Keratinocyte (primary cell): Measurements from ENCODE around the gene STK26. TPM values are rescaled to one million over a fixed set of nuclear protein-coding genes. Genes with fewer than 3 reads are reported as not detected.

ENCODE experiments used
- DNase-seq: peaks from one replicate; pipeline ENCODE4 v3.0.0-alpha.2; 2011; ENCODE audit warnings: low read depth, missing footprints, low spot score
- FAIRE-seq: peaks from 2 replicates; lab custom pipeline; 2011; peaks lifted over from hg19 to GRCh38; lab: Jason Lieb, UNC
- H2AFZ ChIP-seq: 2 replicates; pipeline ENCODE4 v1.6.0; 2012; ENCODE audit warnings: low read length, control low read depth, inconsistent platforms; ENCODE audit not compliant: control insufficient read depth
- H3K27ac ChIP-seq: 2 replicates; pipeline ENCODE4 v1.5.1; 2011; ENCODE audit warnings: low read length; ENCODE audit not compliant: control insufficient read depth, insufficient read depth
- H3K27me3 ChIP-seq: 3 replicates; pipeline ENCODE4 v1.6.0; 2011; ENCODE audit warnings: low read length; ENCODE audit not compliant: control insufficient read depth, insufficient read depth; ENCODE audit errors: extremely low read depth
- H3K36me3 ChIP-seq, 2 experiments: 2 replicates in 1 of 2; 3 replicates in 1 of 2; pipeline ENCODE4 v1.5.1; 2011; ENCODE audit warnings: low read length in 2 of 2, mild to moderate bottlenecking in 1 of 2; ENCODE audit not compliant: control insufficient read depth in 2 of 2, insufficient read depth in 2 of 2; ENCODE audit errors: extremely low read depth in 1 of 2
- H3K4me1 ChIP-seq: 3 replicates; pipeline ENCODE4 v1.5.1; 2011; ENCODE audit warnings: low read length; ENCODE audit not compliant: control insufficient read depth, insufficient read depth; ENCODE audit errors: extremely low read depth
- H3K4me2 ChIP-seq: 3 replicates; pipeline ENCODE4 v1.6.0; 2011; ENCODE audit warnings: low read depth, low read length; ENCODE audit not compliant: control insufficient read depth, insufficient read depth; ENCODE audit errors: extremely low read depth
- H3K4me3 ChIP-seq, 3 experiments: fragments of 200-600 bp in 1 of 3; sonication (generic) in 1 of 3; 2 replicates in 2 of 3; 3 replicates in 1 of 3; pipeline ENCODE4 v1.5.1; 2011 to 2016; ENCODE audit warnings: low read length in 3 of 3, mild to moderate bottlenecking in 3 of 3, control low read depth in 2 of 3, inconsistent platforms in 1 of 3, low read depth in 1 of 3, mixed read lengths in 1 of 3, mixed run types in 1 of 3, moderate library complexity in 1 of 3; ENCODE audit not compliant: control insufficient read depth in 2 of 3, insufficient read depth in 2 of 3; ENCODE audit errors: extremely low read depth in 1 of 3
- H3K79me2 ChIP-seq: 2 replicates; pipeline ENCODE4 v1.6.0; 2012; ENCODE audit warnings: low read length; ENCODE audit not compliant: control insufficient read depth, insufficient read depth
- H3K9ac ChIP-seq: 3 replicates; pipeline ENCODE4 v1.6.0; 2011; ENCODE audit warnings: low read length; ENCODE audit not compliant: control insufficient read depth, insufficient read depth; ENCODE audit errors: extremely low read depth
- H3K9me1 ChIP-seq: 3 replicates; pipeline ENCODE4 v1.6.0; 2011; ENCODE audit warnings: low read length; ENCODE audit not compliant: control insufficient read depth, insufficient read depth; ENCODE audit errors: extremely low read depth
- H3K9me3 ChIP-seq: 2 replicates; pipeline ENCODE4 v1.5.1; 2012; ENCODE audit warnings: low read depth, low read length; ENCODE audit not compliant: control insufficient read depth
- H4K20me1 ChIP-seq: 3 replicates; pipeline ENCODE4 v1.6.0; 2011; ENCODE audit warnings: low read length; ENCODE audit not compliant: control insufficient read depth, insufficient read depth; ENCODE audit errors: extremely low read depth
- EZH2 ChIP-seq: IDR thresholded peaks from one replicate; pipeline ENCODE4 v1.6.1; 2012; ENCODE audit warnings: inconsistent platforms, mild to moderate bottlenecking, low read length, moderate library complexity
- dilution Hi-C: fragments of 300-500 bp; cut with MboI; formaldehyde crosslinking; loops from one replicate; pipeline ENCODE4 v1.7.0; 2020; ENCODE audit warnings: low sequenced_read_pairs; ENCODE audit not compliant: extremely low pct_ligation_motif_present
- polyA plus RNA-seq, 5 experiments: library from polyadenylated mRNA; depleted of rRNA in 3 of 5; stranded (reverse) in 3 of 5; stranded (forward) in 1 of 5; unstranded in 1 of 5; fragments of >200 nt; gene quantifications; 1 replicate in 1 of 5; 2 replicates in 3 of 5; 3 replicates in 1 of 5; pipeline versions ENCODE4 v1.2.1 to v1.2.3, GENCODE V29; 2011 to 2012; ENCODE audit warnings: missing spikeins in 2 of 5, low read depth in 1 of 5, low replicate concordance in 1 of 5
- TF ChIP-seq, protein P1 (sequence below), 3 experiments: IDR thresholded peaks in 1 of 3; conservative IDR thresholded peaks in 1 of 3; optimal IDR thresholded peaks in 1 of 3; 2 replicates in 2 of 3; 3 replicates in 1 of 3; pipeline versions ENCODE3 to v1.5.1; 2011; ENCODE audit warnings: low read length in 3 of 3, mild to moderate bottlenecking in 3 of 3, moderate library complexity in 2 of 3, control low read depth in 1 of 3, inconsistent platforms in 1 of 3; ENCODE audit not compliant: insufficient read depth in 2 of 3; ENCODE audit errors: extremely low read depth in 1 of 3

STK26 gene
- polyA plus RNA-seq, 1 donor (not counting 4 experiments of a cell fraction or from before 2014, with no cell fraction given), result 32.3 TPM

DNA sequence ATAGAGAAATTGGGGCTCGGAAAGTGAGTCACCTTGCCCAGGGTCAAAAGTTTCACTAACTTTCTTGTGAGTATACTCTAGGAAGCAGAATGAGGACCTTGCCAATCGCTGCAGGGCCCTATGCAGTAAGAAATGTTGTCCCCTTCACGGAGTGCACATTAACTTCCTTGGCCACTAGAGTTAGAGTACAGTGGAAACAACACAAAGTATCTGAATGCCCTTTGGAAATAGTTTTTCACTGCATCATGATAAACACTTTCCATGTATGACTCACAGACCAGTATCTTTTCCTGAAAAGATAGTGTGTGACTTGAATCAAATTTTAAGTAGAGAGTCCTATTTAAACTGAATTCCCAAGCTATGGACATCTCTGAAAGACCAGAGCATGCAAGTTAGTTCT lies 45.5 kb upstream of the STK26 start:
- H3K9me1 ChIP-seq, result no peaks in the 10 kb centered on the region
- TF ChIP-seq, protein P1, sequence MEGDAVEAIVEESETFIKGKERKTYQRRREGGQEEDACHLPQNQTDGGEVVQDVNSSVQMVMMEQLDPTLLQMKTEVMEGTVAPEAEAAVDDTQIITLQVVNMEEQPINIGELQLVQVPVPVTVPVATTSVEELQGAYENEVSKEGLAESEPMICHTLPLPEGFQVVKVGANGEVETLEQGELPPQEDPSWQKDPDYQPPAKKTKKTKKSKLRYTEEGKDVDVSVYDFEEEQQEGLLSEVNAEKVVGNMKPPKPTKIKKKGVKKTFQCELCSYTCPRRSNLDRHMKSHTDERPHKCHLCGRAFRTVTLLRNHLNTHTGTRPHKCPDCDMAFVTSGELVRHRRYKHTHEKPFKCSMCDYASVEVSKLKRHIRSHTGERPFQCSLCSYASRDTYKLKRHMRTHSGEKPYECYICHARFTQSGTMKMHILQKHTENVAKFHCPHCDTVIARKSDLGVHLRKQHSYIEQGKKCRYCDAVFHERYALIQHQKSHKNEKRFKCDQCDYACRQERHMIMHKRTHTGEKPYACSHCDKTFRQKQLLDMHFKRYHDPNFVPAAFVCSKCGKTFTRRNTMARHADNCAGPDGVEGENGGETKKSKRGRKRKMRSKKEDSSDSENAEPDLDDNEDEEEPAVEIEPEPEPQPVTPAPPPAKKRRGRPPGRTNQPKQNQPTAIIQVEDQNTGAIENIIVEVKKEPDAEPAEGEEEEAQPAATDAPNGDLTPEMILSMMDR (optimal IDR thresholded peaks at IDR 0.05 in 1 of 3, IDR thresholded peaks at IDR 0.05 in 1 of 3, conservative IDR thresholded peaks at IDR 0.05 in 1 of 3; ENCODE audit: extremely low read depth in 1 of 3, insufficient read depth in 2 of 3, low read length in 3 of 3), result no peak
- TF ChIP-seq EZH2, result no peak
- no peak overlapping the region for H2AFZ ChIP-seq
- no peak overlapping the region for H3K27ac ChIP-seq
- H3K27me3 ChIP-seq, result no peaks in the 10 kb centered on the region
- no peaks in the 10 kb centered on the region for H3K36me3 ChIP-seq
- no peaks in the 10 kb centered on the region for H3K9me3 ChIP-seq
- H3K4me2 ChIP-seq, result no peak overlapping the region
- no peaks in the 10 kb centered on the region for H4K20me1 ChIP-seq
- DNase-seq (no peak), FAIRE-seq (no peak)
- dilution Hi-C loops, result no loop called here
- no peak overlapping the region for H3K9ac ChIP-seq
- H3K79me2 ChIP-seq, result no peaks in the 10 kb centered on the region
- no peak overlapping the region for H3K4me3 ChIP-seq
- H3K4me1 ChIP-seq, result no peaks in the 10 kb centered on the region

DNA sequence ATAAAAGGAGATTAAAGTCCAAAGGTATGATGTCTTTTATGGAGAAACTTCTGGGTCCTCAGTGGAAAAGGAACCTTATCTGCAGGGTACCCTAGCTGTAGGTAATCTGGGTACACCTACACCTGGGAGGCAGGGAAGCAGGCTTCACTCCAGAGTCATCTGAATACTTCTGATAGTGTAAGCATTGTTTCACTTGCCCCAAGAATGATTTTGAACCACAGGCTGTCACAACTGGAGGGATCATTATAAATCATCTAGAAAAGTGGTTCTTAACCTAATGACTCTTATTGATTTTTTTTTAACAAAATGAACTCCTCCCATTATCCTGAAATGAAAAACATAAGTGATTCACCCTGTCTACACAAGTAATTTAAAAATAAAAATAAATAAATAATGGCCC lies 44.0 kb upstream of the STK26 start:
- no peaks in the 10 kb centered on the region for H4K20me1 ChIP-seq
- H2AFZ ChIP-seq, result no peak overlapping the region
- H3K4me3 ChIP-seq, result no peak overlapping the region
- no peaks in the 10 kb centered on the region for H3K79me2 ChIP-seq
- no peak for FAIRE-seq
- DNase-seq, result no peak
- H3K27ac ChIP-seq, result no peak overlapping the region
- TF ChIP-seq EZH2, result no peak
- TF ChIP-seq, protein P1 (optimal IDR thresholded peaks at IDR 0.05 in 1 of 3, IDR thresholded peaks at IDR 0.05 in 1 of 3, conservative IDR thresholded peaks at IDR 0.05 in 1 of 3; ENCODE audit: extremely low read depth in 1 of 3, insufficient read depth in 2 of 3, low read length in 3 of 3), result no peak
- H3K4me2 ChIP-seq, result no peak overlapping the region
- no peaks in the 10 kb centered on the region for H3K36me3 ChIP-seq
- H3K9me3 ChIP-seq, result no peaks in the 10 kb centered on the region
- H3K9ac ChIP-seq, result no peak overlapping the region
- peaks cover 4% of the 10 kb centered on the region for H3K27me3 ChIP-seq
- dilution Hi-C loops, result no loop called here
- no peaks in the 10 kb centered on the region for H3K4me1 ChIP-seq
- no peaks in the 10 kb centered on the region for H3K9me1 ChIP-seq
